GM18517 (cell line): ENCODE measurements around the gene SLC46A1.

Source experiments
- ATAC-seq: cut with Tn5 transposase; IDR thresholded peaks from one replicate; pipeline ENCODE4 v1.9.1; 2021; ENCODE audit warnings: mild to moderate bottlenecking, moderate library complexity; ENCODE audit not compliant: unreplicated experiment

Gene SLC46A1

GRCh38 chr17:28363776-28364650 is 42.0 kb downstream of the SLC46A1 start:
- ATAC-seq = no peak

- no peak for ATAC-seq
Observed at GRCh38 chr17:28363186-28363585, 42.8 kb downstream of the SLC46A1 start.

GRCh38 chr17:28357901-28358197 is 48.2 kb downstream of the SLC46A1 start:
- no peak for ATAC-seq

GRCh38 chr17:28357061-28357900 is 48.7 kb downstream of the SLC46A1 start, which contains the start of gene POLDIP2:
TSS of gene POLDIP2 (minus strand) at chr17:28357527. CDS start at chr17:28357448, 79 bp downstream.
- peak; percentile 89 for ATAC-seq

GRCh38 chr17:28350271-28350670 is 55.7 kb downstream of the SLC46A1 start:
- ATAC-seq = no peak

- ATAC-seq = no peak
Observed at GRCh38 chr17:28348979-28349378, 57.0 kb downstream of the SLC46A1 start.

- ATAC-seq = no peak
Observed at GRCh38 chr17:28347261-28347891, 58.6 kb downstream of the SLC46A1 start.

- no peak for ATAC-seq
Observed at GRCh38 chr17:28346746-28347246, 59.2 kb downstream of the SLC46A1 start.

- ATAC-seq = no peak
Observed at GRCh38 chr17:28346199-28346580, 59.8 kb downstream of the SLC46A1 start.

- ATAC-seq = no peak
Observed at GRCh38 chr17:28345419-28346198, 60.4 kb downstream of the SLC46A1 start.
